HUES64 (cell line): ENCODE measurements around the gene RASSF4.

Experiments
- H3K27ac ChIP-seq: 2 replicates; pipeline ENCODE4 v1.7.0; 2013; ENCODE audit warnings: low read depth, low read length, inconsistent platforms
- H3K27me3 ChIP-seq: 2 replicates; pipeline ENCODE4 v1.6.1; 2013; ENCODE audit warnings: mild to moderate bottlenecking, low read length; ENCODE audit not compliant: insufficient read depth
- H3K36me3 ChIP-seq: 2 replicates; pipeline ENCODE4 v1.6.1; 2013; ENCODE audit warnings: mild to moderate bottlenecking, low read length; ENCODE audit not compliant: insufficient read depth
- H3K4me1 ChIP-seq: 2 replicates; pipeline ENCODE4 v1.6.1; 2013; ENCODE audit warnings: mild to moderate bottlenecking, low read length, moderate library complexity; ENCODE audit not compliant: insufficient read depth
- H3K4me3 ChIP-seq: 2 replicates; pipeline ENCODE4 v1.5.1; 2013; ENCODE audit warnings: mild to moderate bottlenecking, low read length, moderate library complexity
- H3K9ac ChIP-seq: 2 replicates; pipeline ENCODE4 v1.6.1; 2013; ENCODE audit warnings: mild to moderate bottlenecking, low read depth, low read length
- H3K9me3 ChIP-seq: 2 replicates; pipeline ENCODE4 v1.6.1; 2013; ENCODE audit warnings: low read depth, low read length; ENCODE audit not compliant: insufficient read depth
- WGBS: fragments of 150-250, 120-280 bp; methylation state at CpG from one replicate; pipeline ENCODE4 v1.1.7; 2013; ENCODE audit warnings: missing lambda C conversion rate; 5-methylcytosine and 5-hydroxymethylcytosine counted together

RASSF4 gene

DNA sequence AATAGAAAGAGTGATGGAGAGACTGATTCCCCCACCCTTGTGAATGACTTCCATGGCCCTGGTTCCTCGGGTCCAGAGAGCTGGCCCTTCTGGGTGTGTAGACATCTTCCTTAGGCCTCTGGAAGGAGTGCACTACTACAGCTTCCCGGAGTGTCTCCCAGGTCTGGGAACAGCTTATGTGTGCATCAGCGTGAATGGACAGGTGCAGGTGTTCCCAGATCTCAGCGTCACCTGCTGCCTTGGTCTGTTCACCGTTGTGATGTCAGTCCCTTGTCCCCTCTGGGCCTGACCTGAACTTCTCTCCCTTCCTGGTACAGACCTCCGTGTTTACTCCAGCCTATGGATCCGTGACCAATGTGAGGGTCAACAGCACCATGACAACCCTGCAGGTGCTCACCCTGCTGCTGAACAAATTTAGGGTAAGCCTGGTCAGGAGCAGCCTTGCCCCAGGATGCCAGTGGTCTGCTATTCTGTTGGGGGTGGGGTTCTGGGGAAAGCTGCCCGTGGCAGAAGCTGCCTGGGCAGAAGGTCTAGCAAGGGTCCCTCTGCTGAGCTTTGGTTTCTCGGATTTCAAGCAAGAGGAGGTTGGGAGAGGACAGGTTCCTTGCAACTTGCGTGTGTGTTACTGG lies 29.5 kb downstream of the RASSF4 start:
- Histone ChIP-seq H3K9me3 (no peaks in the 10 kb centered on the region), H3K4me3 (no peak overlapping the region), H3K9ac (no peak overlapping the region), H3K27ac (no peak overlapping the region; the same call in 1 of the 2 replicates), H3K36me3 (no peaks in the 10 kb centered on the region), H3K4me1 (peaks cover 53% of the 10 kb centered on the region), H3K27me3 (peaks cover 7% of the 10 kb centered on the region; the same call in 1 of the 2 replicates)
- WGBS, result 91% methylated on average over 10 of the region's 10 CpGs

DNA sequence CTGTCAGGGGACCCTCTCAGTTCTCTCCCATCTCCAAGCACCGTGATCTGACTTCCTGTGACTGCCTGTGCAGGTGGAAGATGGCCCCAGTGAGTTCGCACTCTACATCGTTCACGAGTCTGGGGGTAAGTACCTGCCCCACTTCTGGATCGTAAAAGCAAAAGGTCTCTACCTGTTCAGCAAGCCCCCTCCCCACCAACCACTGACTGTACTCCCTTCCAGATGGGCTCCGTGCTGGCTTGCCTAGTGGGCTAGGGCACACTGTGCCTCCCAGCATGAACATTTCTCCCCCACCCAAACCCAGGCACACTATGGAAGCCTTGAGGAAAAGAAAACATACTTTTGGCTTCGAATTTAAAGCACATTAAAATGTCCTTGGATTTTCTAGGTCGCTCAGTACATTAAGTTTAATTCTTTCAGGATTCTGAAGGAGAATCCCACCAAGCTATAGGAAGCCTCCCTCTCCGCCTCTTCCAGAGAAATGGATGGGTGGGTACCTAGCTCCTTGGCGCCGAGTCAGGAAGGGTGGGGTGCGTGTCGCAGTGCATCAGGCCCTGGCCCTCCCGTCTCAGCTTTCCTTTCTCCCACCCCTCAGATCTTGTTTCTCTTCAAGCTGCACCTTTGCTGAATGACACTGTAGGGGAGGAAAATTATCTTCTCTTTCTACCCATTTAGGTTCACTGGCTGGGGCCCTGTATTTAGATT lies 30.1 kb downstream of the RASSF4 start:
- 69% methylated on average over 9 of the region's 14 CpGs for WGBS
- H3K27me3 ChIP-seq, result peaks cover 7% of the 10 kb centered on the region; the same call in 1 of the 2 replicates

DNA sequence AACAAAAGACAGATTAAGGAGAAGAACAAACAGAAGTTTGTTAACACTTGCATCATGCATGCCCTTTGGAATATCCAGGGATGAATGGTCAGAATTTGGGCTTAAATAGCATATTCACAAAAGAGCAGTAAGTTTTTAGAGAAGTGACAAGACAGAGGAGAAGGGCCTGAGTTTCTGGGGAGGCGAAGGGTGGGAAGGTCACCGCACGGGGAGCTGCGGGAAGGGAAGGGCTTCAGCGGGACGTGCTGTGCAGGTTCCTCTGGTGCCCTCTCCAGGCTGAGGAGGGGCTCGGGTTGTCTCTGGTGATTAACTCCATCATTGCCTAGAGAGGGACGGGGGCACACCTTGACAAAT lies 30.7 kb downstream of the RASSF4 start:
- Histone ChIP-seq H3K27me3 (peaks cover 7% of the 10 kb centered on the region; the same call in 1 of the 2 replicates), H3K9ac (no peak overlapping the region), H3K4me1 (peaks cover 59% of the 10 kb centered on the region), H3K9me3 (no peaks in the 10 kb centered on the region), H3K27ac (peak overlapping the region; percentile 43; the same call in 1 of the 2 replicates), H3K4me3 (peak overlapping the region; percentile 3; the same call in 1 of the 2 replicates), H3K36me3 (no peaks in the 10 kb centered on the region)
- 7% methylated on average over 8 of the region's 8 CpGs for WGBS

More for the DNA sequence above, 30.1 kb downstream of the RASSF4 start:
- no peaks in the 10 kb centered on the region for H3K9me3 ChIP-seq
- H3K4me1 ChIP-seq, result peaks cover 60% of the 10 kb centered on the region
- H3K36me3 ChIP-seq, result no peaks in the 10 kb centered on the region
- H3K27ac ChIP-seq, result peak overlapping the region; percentile 43; the same call in 1 of the 2 replicates
- H3K4me3 ChIP-seq, result peak overlapping the region; percentile 3; the same call in 1 of the 2 replicates
- no peak overlapping the region for H3K9ac ChIP-seq

DNA sequence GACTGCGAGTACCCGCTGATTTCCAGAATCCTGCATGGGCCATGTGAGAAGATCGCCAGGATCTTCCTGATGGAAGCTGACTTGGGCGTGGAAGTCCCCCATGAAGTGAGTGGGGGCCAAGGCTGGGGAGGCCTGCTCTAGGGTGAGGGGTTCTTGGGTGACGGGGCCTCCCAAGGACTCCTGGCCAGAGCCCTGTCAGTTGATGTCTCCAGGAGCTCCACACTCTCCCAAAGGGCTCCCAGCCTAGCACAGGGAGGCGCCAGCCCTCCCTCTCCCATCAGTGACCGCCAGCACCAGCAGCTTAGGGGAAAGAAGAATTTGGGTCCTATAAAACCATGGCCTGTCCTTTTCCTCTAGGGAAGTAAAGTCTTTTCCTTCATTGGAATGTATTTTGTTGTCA lies 31.4 kb downstream of the RASSF4 start:
- Histone ChIP-seq H3K4me3 (no peak overlapping the region), H3K4me1 (peaks cover 52% of the 10 kb centered on the region), H3K36me3 (no peaks in the 10 kb centered on the region), H3K9ac (no peak overlapping the region), H3K27ac (peak overlapping the region; percentile 43; the same call in 1 of the 2 replicates), H3K9me3 (no peaks in the 10 kb centered on the region), H3K27me3 (peaks cover 7% of the 10 kb centered on the region; the same call in 1 of the 2 replicates)
- 90% methylated on average over 7 of the region's 7 CpGs for WGBS

DNA sequence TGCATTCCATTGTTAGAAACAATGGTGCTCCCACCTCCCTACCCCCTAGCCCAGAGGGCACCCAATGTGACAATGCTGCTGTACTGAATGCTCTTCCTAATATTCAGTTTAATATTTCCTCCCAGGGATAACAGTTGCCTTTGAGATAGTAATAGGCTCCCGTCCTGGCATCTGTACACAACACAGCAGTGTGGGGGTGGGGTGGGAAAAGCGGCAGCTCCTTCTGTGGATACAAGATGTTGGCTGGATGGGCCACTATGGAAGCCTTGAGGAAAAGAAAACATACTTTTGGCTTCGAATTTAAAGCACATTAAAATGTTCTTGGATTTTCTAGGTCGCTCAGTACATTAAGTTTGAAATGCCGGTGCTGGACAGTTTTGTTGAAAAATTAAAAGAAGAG lies 32.0 kb downstream of the RASSF4 start:
- Histone ChIP-seq H3K9ac (no peak overlapping the region), H3K36me3 (no peaks in the 10 kb centered on the region), H3K27me3 (peaks cover 7% of the 10 kb centered on the region; the same call in 1 of the 2 replicates), H3K27ac (no peak overlapping the region), H3K4me3 (no peak overlapping the region), H3K9me3 (no peaks in the 10 kb centered on the region), H3K4me1 (peaks cover 46% of the 10 kb centered on the region)
- WGBS, result 79% methylated on average over 5 of the region's 5 CpGs

DNA sequence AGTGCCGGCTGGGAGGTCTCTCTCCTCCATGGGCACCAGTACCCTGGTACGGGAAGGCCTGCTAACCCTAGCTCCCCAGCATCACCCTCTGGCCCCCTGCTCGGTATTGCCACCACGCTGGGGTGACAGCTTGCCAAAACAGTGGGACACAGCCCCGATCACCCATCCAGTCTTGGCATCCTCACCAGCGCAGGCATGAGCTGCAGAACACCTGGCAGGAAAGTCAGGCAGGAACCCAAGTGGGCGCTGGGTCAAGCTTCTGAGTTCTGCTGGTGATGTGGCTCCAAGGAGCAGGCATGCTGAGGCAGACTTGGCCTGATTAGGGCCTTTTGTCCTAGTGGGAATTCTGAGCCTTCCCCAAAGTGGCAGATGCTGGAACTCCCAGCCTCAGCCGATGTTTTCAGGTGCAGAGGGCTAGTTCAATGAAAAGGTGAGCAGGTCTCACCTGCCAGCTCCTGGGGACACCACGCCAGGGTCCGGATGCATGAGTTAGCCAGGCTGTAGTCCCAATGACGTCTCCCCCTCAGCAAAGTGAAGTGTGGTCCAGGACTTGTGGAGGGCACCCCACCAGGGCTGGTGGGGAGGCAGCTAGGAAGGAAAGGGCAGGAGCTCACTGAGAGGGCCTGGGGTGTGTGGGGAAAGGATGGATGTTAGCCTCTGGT lies 32.6 kb downstream of the RASSF4 start:
- Histone ChIP-seq H3K4me1 (peaks cover 44% of the 10 kb centered on the region), H3K27ac (no peak overlapping the region), H3K27me3 (peaks cover 7% of the 10 kb centered on the region; the same call in 1 of the 2 replicates), H3K9me3 (no peaks in the 10 kb centered on the region), H3K9ac (no peak overlapping the region), H3K4me3 (no peak overlapping the region), H3K36me3 (no peaks in the 10 kb centered on the region)
- WGBS, result 93% methylated on average over 11 of the region's 11 CpGs

DNA sequence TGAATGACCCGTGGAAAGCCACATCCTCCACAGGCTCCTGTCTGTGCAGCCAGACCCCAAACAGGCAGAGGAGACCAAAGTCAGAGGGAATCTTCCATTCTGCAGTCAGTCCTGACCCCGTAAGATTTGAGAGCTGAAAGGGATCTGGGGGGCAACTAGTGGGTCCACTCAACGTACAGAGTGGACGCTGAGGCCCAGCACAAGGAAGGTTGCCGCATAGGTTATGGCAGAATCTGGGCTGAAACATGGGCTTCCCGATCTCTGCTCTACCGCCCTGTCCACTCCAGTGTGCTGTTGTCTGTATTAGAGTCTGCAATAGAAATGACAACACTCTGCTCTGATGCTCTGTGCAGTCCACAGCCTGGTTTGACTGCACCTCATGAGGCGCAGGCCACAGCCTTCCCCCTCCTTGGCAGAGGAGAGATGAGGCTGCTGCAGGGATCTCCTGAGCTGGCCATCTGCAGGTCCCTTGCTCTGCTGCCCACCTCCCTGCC lies 33.2 kb downstream of the RASSF4 start:
- Histone ChIP-seq H3K36me3 (no peaks in the 10 kb centered on the region), H3K9ac (no peak overlapping the region), H3K9me3 (no peaks in the 10 kb centered on the region), H3K27ac (no peak overlapping the region), H3K4me1 (peaks cover 43% of the 10 kb centered on the region), H3K27me3 (peaks cover 7% of the 10 kb centered on the region; the same call in 1 of the 2 replicates), H3K4me3 (no peak overlapping the region)
- 95% methylated on average over 8 of the region's 8 CpGs for WGBS

DNA sequence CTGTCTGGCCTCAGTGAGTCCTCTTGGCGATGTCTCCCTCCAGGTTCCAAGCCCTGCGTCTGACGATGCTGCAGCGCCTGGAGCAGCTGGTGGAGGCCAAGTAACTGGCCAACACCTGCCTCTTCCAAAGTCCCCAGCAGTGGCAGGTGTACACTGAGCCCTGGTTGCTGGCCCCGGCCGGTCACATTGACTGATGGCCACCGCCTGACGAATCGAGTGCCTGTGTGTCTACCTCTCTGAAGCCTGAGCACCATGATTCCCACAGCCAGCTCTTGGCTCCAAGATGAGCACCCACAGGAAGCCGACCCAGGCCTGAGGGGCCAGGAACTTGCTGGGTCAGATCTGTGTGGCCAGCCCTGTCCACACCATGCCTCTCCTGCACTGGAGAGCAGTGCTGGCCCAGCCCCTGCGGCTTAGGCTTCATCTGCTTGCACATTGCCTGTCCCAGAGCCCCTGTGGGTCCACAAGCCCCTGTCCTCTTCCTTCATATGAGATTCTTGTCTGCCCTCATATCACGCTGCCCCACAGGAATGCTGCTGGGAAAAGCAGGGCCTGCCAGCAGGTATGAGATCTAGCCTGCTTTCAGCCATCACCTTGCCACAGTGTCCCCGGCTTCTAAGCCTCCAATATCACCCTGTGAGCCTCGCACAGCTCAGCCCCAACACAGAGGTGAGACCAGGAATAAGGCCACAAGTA lies 33.8 kb downstream of the RASSF4 start:
- H3K4me1 ChIP-seq, result peaks cover 37% of the 10 kb centered on the region
- H3K4me3 ChIP-seq, result no peak overlapping the region
- H3K9me3 ChIP-seq, result no peaks in the 10 kb centered on the region
- no peak overlapping the region for H3K27ac ChIP-seq
- no peaks in the 10 kb centered on the region for H3K36me3 ChIP-seq
- peaks cover 6% of the 10 kb centered on the region; the same call in 1 of the 2 replicates for H3K27me3 ChIP-seq
- WGBS, result 95% methylated on average over 14 of the region's 14 CpGs
- H3K9ac ChIP-seq, result no peak overlapping the region

DNA sequence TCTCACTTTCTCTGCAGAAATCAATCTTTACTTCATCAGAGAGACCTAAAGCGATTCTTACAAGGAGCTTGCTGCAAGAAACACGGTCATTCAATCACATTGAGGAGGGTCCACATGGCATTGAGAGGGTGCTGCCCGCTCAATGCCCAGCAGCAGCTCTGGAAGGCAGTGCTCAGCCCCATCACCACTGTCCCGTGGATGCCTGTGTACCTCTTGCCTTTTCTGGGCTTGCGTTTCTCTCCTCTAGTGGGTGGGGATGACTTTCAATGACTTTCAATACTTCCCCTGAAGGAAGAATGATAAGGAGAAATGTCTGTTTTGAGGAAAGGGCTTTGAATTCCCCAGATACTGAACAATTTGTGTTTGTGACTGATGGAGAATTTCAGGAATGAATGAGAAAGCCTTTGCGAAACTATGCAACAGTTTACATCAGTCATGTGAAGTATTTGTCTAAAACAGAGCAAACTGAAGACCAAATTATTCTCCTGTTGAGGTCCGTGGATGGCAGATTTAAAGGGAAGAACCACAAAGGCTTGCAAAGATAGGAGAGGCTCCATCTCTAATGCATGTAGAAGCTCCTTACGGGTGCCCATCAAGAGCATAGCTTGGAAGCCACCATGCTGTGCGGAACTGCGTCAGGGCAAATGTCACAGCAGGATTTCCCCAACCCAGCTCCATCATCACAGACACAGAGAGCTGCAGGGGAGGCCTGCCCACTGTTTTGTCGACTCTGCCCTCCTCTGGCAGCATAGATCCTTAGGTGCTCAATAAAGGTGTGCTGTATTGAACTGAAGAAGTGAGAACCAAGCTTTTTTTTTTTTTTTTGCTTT lies 34.5 kb downstream of the RASSF4 start:
- Histone ChIP-seq H3K36me3 (no peaks in the 10 kb centered on the region), H3K4me3 (no peak overlapping the region), H3K9me3 (no peaks in the 10 kb centered on the region), H3K9ac (no peak overlapping the region), H3K27ac (no peak overlapping the region), H3K27me3 (no peaks in the 10 kb centered on the region), H3K4me1 (peaks cover 36% of the 10 kb centered on the region)
- WGBS, result 73% methylated on average over 11 of the region's 11 CpGs
